GM12872 (cell line): ENCODE measurements around the gene GTF3C5.

ENCODE experiments used
- TF ChIP-seq, protein P1 (sequence below): IDR thresholded peaks from 3 replicates; pipeline ENCODE4 v1.5.1; 2011; ENCODE audit warnings: low read depth, mild to moderate bottlenecking, low read length, moderate library complexity; ENCODE audit not compliant: insufficient read depth

GTF3C5 gene

GRCh38 chr9:133006731-133007352 is 24.0 kb upstream of the GTF3C5 start:
- TF ChIP-seq, protein P1, sequence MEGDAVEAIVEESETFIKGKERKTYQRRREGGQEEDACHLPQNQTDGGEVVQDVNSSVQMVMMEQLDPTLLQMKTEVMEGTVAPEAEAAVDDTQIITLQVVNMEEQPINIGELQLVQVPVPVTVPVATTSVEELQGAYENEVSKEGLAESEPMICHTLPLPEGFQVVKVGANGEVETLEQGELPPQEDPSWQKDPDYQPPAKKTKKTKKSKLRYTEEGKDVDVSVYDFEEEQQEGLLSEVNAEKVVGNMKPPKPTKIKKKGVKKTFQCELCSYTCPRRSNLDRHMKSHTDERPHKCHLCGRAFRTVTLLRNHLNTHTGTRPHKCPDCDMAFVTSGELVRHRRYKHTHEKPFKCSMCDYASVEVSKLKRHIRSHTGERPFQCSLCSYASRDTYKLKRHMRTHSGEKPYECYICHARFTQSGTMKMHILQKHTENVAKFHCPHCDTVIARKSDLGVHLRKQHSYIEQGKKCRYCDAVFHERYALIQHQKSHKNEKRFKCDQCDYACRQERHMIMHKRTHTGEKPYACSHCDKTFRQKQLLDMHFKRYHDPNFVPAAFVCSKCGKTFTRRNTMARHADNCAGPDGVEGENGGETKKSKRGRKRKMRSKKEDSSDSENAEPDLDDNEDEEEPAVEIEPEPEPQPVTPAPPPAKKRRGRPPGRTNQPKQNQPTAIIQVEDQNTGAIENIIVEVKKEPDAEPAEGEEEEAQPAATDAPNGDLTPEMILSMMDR = no peak

- TF ChIP-seq, protein P1 = no peak
Measured at GRCh38 chr9:133008406-133008805, 22.4 kb upstream of the GTF3C5 start.

- TF ChIP-seq, protein P1 = no peak
Measured at GRCh38 chr9:133008824-133009223, 22.0 kb upstream of the GTF3C5 start.

DNA sequence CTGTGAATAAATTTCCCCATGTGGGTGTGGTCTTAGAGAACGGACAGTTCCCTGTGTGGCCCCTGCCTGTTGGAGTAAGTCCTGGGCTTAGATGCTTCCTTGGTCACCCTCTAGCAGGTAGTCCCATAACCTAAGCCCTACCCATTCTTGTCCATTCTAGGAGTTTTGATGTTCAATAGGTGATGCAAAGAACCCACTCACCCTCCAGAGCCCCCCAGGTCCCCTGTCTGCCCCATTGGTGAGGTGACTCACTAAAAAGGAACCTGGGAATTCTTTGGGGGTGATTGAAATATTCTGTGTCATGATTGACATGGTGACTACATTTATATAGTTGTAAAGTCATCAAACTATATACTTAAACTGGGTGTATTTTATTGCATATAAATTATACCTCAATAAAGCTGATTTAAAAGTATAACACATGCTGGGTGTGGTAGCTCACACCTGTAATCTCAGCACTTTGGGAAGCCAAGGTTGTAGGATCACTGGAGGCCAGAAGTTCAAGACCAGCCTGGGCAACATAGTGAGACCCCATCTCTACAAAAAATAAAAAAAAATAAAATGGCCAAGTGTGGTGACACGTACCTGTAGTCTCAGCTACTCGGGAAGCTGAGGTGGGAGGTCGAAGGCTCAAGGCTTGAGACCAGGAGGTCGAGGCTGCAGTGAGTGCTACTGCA is 20.8 kb upstream of the GTF3C5 start:
- TF ChIP-seq, protein P1 = no peak

DNA sequence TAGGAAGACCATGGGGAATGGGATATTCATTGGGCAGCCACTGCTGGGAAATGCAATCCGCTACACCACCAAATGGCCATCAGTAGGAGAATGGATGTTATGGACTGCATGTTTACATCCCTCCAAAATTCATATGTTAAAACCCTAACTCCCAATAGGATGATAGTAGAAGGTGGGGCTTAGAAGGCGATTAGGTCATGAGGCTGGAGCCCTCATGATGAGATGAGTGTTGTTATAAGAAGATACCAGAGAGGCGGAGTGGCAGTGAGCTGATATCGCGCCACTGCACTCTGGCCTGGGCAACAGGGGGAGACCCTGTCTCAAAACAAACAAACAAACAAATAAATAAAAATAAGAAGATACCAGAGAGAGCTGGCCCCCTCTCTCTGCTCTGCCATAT is 16.1 kb upstream of the GTF3C5 start:
- TF ChIP-seq, protein P1 = no peak

DNA sequence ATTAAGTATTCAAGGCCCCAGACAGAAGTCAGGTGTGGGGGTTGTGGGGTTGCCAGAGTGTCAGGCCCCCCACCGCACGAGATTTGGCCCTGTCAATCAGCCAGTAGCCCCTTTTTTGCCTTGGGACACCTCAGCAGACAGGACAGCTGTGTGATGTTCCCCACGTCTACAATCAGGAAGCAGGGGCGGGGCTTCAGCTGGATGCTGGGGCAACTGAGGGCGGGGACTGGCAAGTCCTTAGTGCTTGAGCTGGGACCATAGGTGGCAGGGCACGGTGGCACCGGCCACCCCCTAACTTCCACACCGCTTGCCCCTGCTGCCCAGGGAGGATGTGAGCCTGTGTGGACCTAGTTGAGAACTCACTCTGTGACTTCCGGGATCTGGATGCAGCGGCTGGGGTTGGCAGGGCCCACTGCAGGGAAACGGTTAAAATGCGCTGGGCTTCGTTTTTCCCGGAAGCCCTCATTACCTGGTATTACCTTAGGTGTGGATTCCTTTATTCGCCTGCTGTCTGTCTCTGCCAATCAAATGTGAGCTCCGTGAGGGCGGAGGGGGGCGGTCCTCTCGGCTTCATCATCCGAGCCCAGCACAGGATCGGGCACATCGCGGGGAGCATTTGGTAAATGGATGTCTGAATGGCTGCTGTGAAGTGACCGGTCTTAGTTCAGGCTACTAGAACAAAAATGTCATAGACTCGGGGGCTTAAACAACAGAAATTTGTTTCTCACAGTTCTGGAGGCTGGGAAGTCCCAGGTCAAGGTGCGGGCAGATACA is 7.5 kb upstream of the GTF3C5 start:
- TF ChIP-seq, protein P1 = no peak

GRCh38 chr9:133026426-133026825 is 4.4 kb upstream of the GTF3C5 start:
- TF ChIP-seq, protein P1 = no peak
